Esophagus muscularis mucosa (tissue), 4 donors: ENCODE data around the gene ADAMTS17. TPM values are rescaled to one million over a fixed set of nuclear protein-coding genes. Genes with fewer than 3 reads are reported as not detected.

ENCODE experiments used
- DNase-seq: peaks from one replicate; pipeline ENCODE4 v3.0.0-alpha.2; 2017; ENCODE audit errors: extremely low spot score
- H3K27ac ChIP-seq, 4 donors: fragments of 200-600 bp; sonication (generic); replicated peaks in 1 of 4; 1 replicate in 3 of 4; 2 replicates in 1 of 4; pipeline ENCODE4 v1.5.1; 2016 to 2019; ENCODE audit warnings: mild to moderate bottlenecking in 1 of 4
- H3K27me3 ChIP-seq, 4 donors: fragments of 200-600 bp; sonication (generic); one replicate each; pipeline versions ENCODE4 v1.5.1 to v1.6.0; 2016 to 2019
- H3K36me3 ChIP-seq, 4 donors: fragments of 200-600 bp; sonication (generic); one replicate each; pipeline ENCODE4 v1.5.1; 2016 to 2019
- H3K4me1 ChIP-seq, 4 donors: fragments of 200-600 bp; sonication (generic); one replicate each; pipeline ENCODE4 v1.5.1; 2016 to 2019
- H3K4me3 ChIP-seq, 4 donors: fragments of 200-600 bp; sonication (generic); 1 replicate in 2 of 4; 2 replicates in 2 of 4; pipeline ENCODE4 v1.5.1; 2016 to 2019; ENCODE audit warnings: mild to moderate bottlenecking in 4 of 4, moderate library complexity in 1 of 4
- H3K9me3 ChIP-seq, 4 donors: fragments of 200-600 bp; sonication (generic); 1 replicate in 3 of 4; 2 replicates in 1 of 4; pipeline ENCODE4 v1.5.1; 2016 to 2019
- EP300 ChIP-seq: sonication (generic); formaldehyde crosslinking; IDR thresholded peaks from one replicate; pipeline ENCODE4 v1.6.1; 2017; ENCODE audit warnings: antibody characterized with exemption
- POLR2A ChIP-seq: fragments of 450-650 bp; IDR thresholded peaks from one replicate; pipeline ENCODE4 v1.6.1; 2017; ENCODE audit warnings: antibody characterized with exemption, moderate library complexity, mild to moderate bottlenecking, low read depth
- POLR2AphosphoS5 ChIP-seq, 2 donors: sonication (generic); formaldehyde crosslinking; IDR thresholded peaks; one replicate each; pipeline ENCODE4 v1.6.1; 2017; ENCODE audit warnings: antibody characterized with exemption in 2 of 2
- WGBS: methylation state at CpG from one replicate; pipeline ENCODE4 v1.1.5; 2018; 5-methylcytosine and 5-hydroxymethylcytosine counted together
- intact Hi-C: fragments of 100-400 bp; cut with DNase I; formaldehyde crosslinking; loops from one replicate; pipeline ENCODE4 v1.15.1; 2023
- total RNA-seq, 4 donors: library from RNA; depleted of rRNA; stranded (reverse); fragments of >200 nt; gene quantifications; one replicate each; pipeline versions ENCODE4 v1.1.0 to v1.2.1, GENCODE V29; 2016
- TF ChIP-seq, protein P1 (sequence below), 3 experiments: fragments of 200-600 bp in 2 of 3; fragments of 450-650 bp in 1 of 3; sonication (generic) in 2 of 3; IDR thresholded peaks; one replicate each; pipeline ENCODE4 v1.5.1; 2017 to 2019; ENCODE audit warnings: antibody characterized with exemption in 3 of 3, mild to moderate bottlenecking in 2 of 3, moderate library complexity in 1 of 3

Gene ADAMTS17
- total RNA-seq, 4 donors from 2014 or later: 5.3 to 12.0 (median 6.6) TPM

DNA sequence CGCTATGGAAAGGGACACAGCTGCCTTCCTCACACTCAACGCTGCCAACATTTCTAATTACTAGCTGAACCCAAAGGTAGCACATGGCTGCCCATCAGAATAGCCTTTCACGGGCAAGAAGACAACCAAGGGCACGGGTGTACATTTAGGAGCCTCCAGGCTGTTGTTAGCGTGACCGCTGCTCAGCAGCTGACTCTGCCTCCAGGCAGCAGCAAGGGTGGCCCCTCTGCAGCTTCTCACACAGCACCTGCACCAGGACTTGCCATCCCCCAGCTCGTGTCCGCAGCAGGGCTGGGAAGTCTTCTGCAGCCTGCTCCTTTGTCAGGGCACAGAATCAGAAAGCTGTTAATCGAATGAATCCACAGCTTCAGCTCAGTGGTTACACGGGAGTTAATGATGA is 146.8 kb downstream of the ADAMTS17 start:
- no peaks in the 10 kb centered on the region for H3K27me3 ChIP-seq
- no peak for TF ChIP-seq POLR2A
- no peak for TF ChIP-seq POLR2AphosphoS5 (IDR thresholded peaks at IDR 0.05)
- TF ChIP-seq EP300: no peak
- TF ChIP-seq, protein P1, sequence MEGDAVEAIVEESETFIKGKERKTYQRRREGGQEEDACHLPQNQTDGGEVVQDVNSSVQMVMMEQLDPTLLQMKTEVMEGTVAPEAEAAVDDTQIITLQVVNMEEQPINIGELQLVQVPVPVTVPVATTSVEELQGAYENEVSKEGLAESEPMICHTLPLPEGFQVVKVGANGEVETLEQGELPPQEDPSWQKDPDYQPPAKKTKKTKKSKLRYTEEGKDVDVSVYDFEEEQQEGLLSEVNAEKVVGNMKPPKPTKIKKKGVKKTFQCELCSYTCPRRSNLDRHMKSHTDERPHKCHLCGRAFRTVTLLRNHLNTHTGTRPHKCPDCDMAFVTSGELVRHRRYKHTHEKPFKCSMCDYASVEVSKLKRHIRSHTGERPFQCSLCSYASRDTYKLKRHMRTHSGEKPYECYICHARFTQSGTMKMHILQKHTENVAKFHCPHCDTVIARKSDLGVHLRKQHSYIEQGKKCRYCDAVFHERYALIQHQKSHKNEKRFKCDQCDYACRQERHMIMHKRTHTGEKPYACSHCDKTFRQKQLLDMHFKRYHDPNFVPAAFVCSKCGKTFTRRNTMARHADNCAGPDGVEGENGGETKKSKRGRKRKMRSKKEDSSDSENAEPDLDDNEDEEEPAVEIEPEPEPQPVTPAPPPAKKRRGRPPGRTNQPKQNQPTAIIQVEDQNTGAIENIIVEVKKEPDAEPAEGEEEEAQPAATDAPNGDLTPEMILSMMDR (IDR thresholded peaks at IDR 0.05): no peak
- H3K4me3 ChIP-seq: no peak overlapping the region
- H3K9me3 ChIP-seq: no peaks in the 10 kb centered on the region
- 95% methylated on average over 10 of the region's 10 CpGs for whole genome bisulfite sequencing
- H3K36me3 ChIP-seq: no peaks in the 10 kb centered on the region
- H3K4me1 ChIP-seq: peaks cover 0 to 38% (median 29%) of the 10 kb centered on the region in 4 donors
- intact Hi-C loops: no loop called here
- no peak for DNase-seq
- no peak overlapping the region for H3K27ac ChIP-seq

GRCh38 chr15:100193277-100193860 is 148.4 kb downstream of the ADAMTS17 start:
- intact Hi-C loops: no loop called here
- WGBS: 96% methylated on average over 17 of the region's 21 CpGs
- no peak overlapping the region for H3K4me3 ChIP-seq
- TF ChIP-seq POLR2AphosphoS5 (IDR thresholded peaks at IDR 0.05) (no peak), POLR2A (no peak), EP300 (no peak)
- TF ChIP-seq, protein P1 (IDR thresholded peaks at IDR 0.05): no peak
- no peak overlapping the region for H3K27ac ChIP-seq
- H3K36me3 ChIP-seq: no peaks in the 10 kb centered on the region
- no peaks in the 10 kb centered on the region for H3K9me3 ChIP-seq
- DNase-seq: no peak
- no peaks in the 10 kb centered on the region for H3K27me3 ChIP-seq
- H3K4me1 ChIP-seq: peaks cover 0 to 38% (median 26%) of the 10 kb centered on the region in 4 donors

DNA sequence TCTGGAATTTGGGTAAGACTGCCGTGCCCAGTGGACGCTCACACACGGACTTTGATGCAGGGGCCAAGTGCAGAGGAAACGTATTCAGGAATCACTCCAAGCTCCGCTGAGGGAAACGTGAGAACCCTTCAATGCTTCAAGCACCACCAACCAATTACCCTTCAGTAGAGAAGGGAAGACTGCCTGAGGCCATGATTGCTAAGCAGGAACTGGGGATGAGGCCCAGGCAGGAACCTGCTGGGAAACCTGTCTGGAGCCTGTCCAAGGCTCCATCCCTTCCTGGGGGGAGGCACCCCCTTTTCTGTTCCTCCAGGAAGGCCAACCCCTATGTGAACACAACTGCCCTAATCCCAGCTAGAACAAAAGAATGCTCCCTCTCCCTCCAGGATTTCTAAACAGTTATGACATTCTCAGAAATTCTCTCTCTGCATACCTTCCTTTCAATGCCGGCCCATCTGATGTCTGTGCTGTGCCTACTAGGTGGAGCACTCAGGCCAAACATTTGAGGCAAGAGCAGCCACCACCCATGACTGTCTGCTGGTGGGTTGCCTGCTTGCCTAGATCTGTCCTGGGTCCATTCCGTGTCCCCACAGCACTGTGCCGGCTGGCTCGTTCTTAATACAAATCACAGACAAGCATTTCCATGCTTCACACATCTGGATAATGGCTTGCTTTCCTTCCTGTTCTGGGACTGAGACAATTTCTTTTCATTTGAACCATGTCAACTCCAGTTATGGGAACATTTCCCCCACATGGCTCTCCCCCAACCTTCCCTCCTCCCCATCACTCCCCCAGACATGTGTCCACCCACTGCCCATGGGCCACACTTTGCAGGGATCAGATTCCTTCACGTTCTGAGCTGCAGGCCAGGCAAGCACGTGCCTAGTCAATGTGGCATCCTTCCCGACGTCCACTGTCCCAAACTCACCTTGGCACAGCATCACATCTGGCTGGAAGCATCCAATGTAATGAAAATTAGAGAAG is 149.4 kb downstream of the ADAMTS17 start:
- no peak for DNase-seq
- Histone ChIP-seq H3K27me3 (no peaks in the 10 kb centered on the region), H3K9me3 (no peaks in the 10 kb centered on the region), H3K27ac (no peak overlapping the region), H3K4me1 (peaks cover 0 to 38% (median 23%) of the 10 kb centered on the region in 4 donors), H3K4me3 (no peak overlapping the region), H3K36me3 (no peaks in the 10 kb centered on the region)
- 79% methylated on average over 14 of the region's 14 CpGs for WGBS
- no peak for TF ChIP-seq POLR2A
- no peak for TF ChIP-seq EP300
- TF ChIP-seq, protein P1 (IDR thresholded peaks at IDR 0.05): no peak
- no peak for TF ChIP-seq POLR2AphosphoS5 (IDR thresholded peaks at IDR 0.05)
- intact Hi-C loops: no loop called here

DNA sequence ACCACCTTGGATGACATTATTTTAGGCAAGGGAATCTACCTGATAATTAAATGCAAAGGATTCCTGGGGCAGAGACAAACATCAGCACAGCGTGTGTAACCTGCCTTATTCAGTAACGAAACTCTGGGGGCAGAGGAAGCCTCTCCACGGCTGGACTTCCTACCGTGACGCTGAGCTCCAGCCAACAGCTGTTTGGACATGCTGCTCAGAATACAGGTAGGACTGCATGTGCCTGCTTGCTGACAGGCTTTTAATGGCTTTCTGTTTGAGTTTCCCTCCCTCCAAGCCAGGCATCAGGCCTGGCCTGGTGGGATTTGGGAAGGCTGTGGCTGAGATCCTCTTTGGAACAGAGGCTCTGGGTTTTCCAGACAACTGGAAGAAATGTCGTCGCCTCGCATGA is 150.6 kb downstream of the ADAMTS17 start:
- Histone ChIP-seq H3K36me3 (no peaks in the 10 kb centered on the region), H3K9me3 (no peaks in the 10 kb centered on the region), H3K4me3 (no peak overlapping the region), H3K27me3 (no peaks in the 10 kb centered on the region), H3K27ac (no peak overlapping the region), H3K4me1 (peaks cover 0 to 38% (median 23%) of the 10 kb centered on the region in 4 donors)
- 45% methylated on average over 6 of the region's 8 CpGs for WGBS
- DNase-seq: no peak
- intact Hi-C loops: no loop called here
- no peak for TF ChIP-seq POLR2AphosphoS5 (IDR thresholded peaks at IDR 0.05)

DNA sequence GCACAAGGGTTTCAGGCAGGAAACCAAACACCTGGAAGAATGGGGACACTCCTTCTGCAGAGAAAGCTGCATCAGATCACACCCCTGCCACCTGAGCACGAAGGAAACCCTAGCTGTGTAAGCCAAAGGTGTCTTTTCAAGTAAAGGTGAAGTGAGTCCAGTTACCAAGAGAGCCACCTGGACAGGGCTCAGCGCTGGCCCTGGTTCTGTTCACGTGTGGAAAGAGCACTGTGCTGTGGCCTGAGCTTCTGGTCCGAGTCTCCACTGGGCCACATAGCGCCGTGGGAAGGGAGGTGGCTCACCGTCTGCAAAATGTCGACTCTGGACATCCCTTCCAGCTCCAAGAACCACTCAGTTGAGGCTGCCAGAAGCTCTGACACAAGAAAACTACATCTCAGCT is 151.1 kb downstream of the ADAMTS17 start:
- no peaks in the 10 kb centered on the region for H3K27me3 ChIP-seq
- TF ChIP-seq, protein P1 (IDR thresholded peaks at IDR 0.05): no peak
- no peak for TF ChIP-seq EP300
- no peak for TF ChIP-seq POLR2A
- no peak for TF ChIP-seq POLR2AphosphoS5 (IDR thresholded peaks at IDR 0.05)
- no peak overlapping the region for H3K4me3 ChIP-seq
- no peaks in the 10 kb centered on the region for H3K36me3 ChIP-seq
- H3K4me1 ChIP-seq: peaks cover 0 to 38% (median 23%) of the 10 kb centered on the region in 4 donors
- H3K27ac ChIP-seq: no peak overlapping the region
- DNase-seq: no peak
- no peaks in the 10 kb centered on the region for H3K9me3 ChIP-seq
- intact Hi-C loops: no loop called here
- WGBS: 63% methylated on average over 4 of the region's 8 CpGs
